ENCODE data around the gene SLC16A8. TPM values are rescaled to one million over a fixed set of nuclear protein-coding genes. Genes with fewer than 3 reads are reported as not detected.
A peak's percentile ranks its signal among the peaks of the same experiment; 100 is the strongest.

The SLC16A8 gene
- total and polyA plus RNA-seq, 2 donors from 2014 or later, result 0.31 to 0.92 TPM

GRCh38 chr22:38106814-38107578 lies 23.0 kb upstream of the SLC16A8 start:
- TF ChIP-seq, protein P1, sequence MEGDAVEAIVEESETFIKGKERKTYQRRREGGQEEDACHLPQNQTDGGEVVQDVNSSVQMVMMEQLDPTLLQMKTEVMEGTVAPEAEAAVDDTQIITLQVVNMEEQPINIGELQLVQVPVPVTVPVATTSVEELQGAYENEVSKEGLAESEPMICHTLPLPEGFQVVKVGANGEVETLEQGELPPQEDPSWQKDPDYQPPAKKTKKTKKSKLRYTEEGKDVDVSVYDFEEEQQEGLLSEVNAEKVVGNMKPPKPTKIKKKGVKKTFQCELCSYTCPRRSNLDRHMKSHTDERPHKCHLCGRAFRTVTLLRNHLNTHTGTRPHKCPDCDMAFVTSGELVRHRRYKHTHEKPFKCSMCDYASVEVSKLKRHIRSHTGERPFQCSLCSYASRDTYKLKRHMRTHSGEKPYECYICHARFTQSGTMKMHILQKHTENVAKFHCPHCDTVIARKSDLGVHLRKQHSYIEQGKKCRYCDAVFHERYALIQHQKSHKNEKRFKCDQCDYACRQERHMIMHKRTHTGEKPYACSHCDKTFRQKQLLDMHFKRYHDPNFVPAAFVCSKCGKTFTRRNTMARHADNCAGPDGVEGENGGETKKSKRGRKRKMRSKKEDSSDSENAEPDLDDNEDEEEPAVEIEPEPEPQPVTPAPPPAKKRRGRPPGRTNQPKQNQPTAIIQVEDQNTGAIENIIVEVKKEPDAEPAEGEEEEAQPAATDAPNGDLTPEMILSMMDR (IDR thresholded peaks at IDR 0.05; ENCODE audit: borderline replicate concordance, extremely low read depth, insufficient read depth), result no peak
- Histone ChIP-seq H3K9ac (ENCODE audit: low read length in 3 of 3) (no peak overlapping the region), H3K4me3 (ENCODE audit: low read length in 3 of 3) (no peak overlapping the region), H3K27ac (ENCODE audit: low read depth in 2 of 2, low read length in 2 of 2) (no peak overlapping the region), H3K27me3 (ENCODE audit: control insufficient read depth, insufficient read depth, low read length) (no peaks in the 10 kb centered on the region), H3K36me3 (ENCODE audit: control insufficient read depth in 2 of 3, insufficient read depth in 3 of 3, low read length in 3 of 3) (no peaks in the 10 kb centered on the region), H3K4me1 (ENCODE audit: control insufficient read depth in 2 of 3, insufficient read depth in 2 of 3, low read depth in 1 of 3, low read length in 3 of 3) (peaks cover 0 to 8% (median 8%) of the 10 kb centered on the region in 3 donors), H3K9me3 (ENCODE audit: control insufficient read depth in 2 of 3, insufficient read depth in 1 of 3, low read length in 3 of 3) (no peaks in the 10 kb centered on the region)
- DNase-seq (peak in 2 of 5 donors; percentile 30 to 55), FAIRE-seq (no peak)
- intact Hi-C loops (cut with DNase I), result no loop called here

- no peak overlapping the region for H3K4me3 ChIP-seq (ENCODE audit: low read length in 3 of 3)
- intact Hi-C loops (cut with DNase I), result no loop called here
- no peaks in the 10 kb centered on the region for H3K27me3 ChIP-seq (ENCODE audit: control insufficient read depth, insufficient read depth, low read length)
- FAIRE-seq (no peak), DNase-seq (no peak)
- no peak overlapping the region for H3K9ac ChIP-seq (ENCODE audit: low read length in 3 of 3)
- H3K9me3 ChIP-seq (ENCODE audit: control insufficient read depth in 2 of 3, insufficient read depth in 1 of 3, low read length in 3 of 3), result no peaks in the 10 kb centered on the region
- TF ChIP-seq, protein P1 (IDR thresholded peaks at IDR 0.05; ENCODE audit: borderline replicate concordance, extremely low read depth, insufficient read depth), result peak; percentile 17
- H3K4me1 ChIP-seq (ENCODE audit: control insufficient read depth in 2 of 3, insufficient read depth in 2 of 3, low read depth in 1 of 3, low read length in 3 of 3), result peaks cover 0 to 2% (median 0%) of the 10 kb centered on the region in 3 donors
- no peaks in the 10 kb centered on the region for H3K36me3 ChIP-seq (ENCODE audit: control insufficient read depth in 2 of 3, insufficient read depth in 3 of 3, low read length in 3 of 3)
- no peak overlapping the region for H3K27ac ChIP-seq (ENCODE audit: low read depth in 2 of 2, low read length in 2 of 2)
Measured at GRCh38 chr22:38104084-38104483, 20.1 kb upstream of the SLC16A8 start.

GRCh38 chr22:38103641-38104040 lies 19.7 kb upstream of the SLC16A8 start:
- Histone ChIP-seq H3K4me3 (ENCODE audit: low read length in 3 of 3) (no peak overlapping the region), H3K27ac (ENCODE audit: low read depth in 2 of 2, low read length in 2 of 2) (no peak overlapping the region), H3K9ac (ENCODE audit: low read length in 3 of 3) (no peak overlapping the region), H3K4me1 (ENCODE audit: control insufficient read depth in 2 of 3, insufficient read depth in 2 of 3, low read depth in 1 of 3, low read length in 3 of 3) (peaks cover 0 to 2% (median 0%) of the 10 kb centered on the region in 3 donors), H3K9me3 (ENCODE audit: control insufficient read depth in 2 of 3, insufficient read depth in 1 of 3, low read length in 3 of 3) (no peaks in the 10 kb centered on the region), H3K36me3 (ENCODE audit: control insufficient read depth in 2 of 3, insufficient read depth in 3 of 3, low read length in 3 of 3) (no peaks in the 10 kb centered on the region), H3K27me3 (ENCODE audit: control insufficient read depth, insufficient read depth, low read length) (no peaks in the 10 kb centered on the region)
- DNase-seq, result no peak
- intact Hi-C loops (cut with DNase I), result no loop called here
- TF ChIP-seq, protein P1 (IDR thresholded peaks at IDR 0.05; ENCODE audit: borderline replicate concordance, extremely low read depth, insufficient read depth), result no peak
- no peak for FAIRE-seq

All from kidney (tissue), 14 donors.